Neural cell (in vitro differentiated cells): ENCODE results near the gene PGAP6.

Experiments used
- EP300 ChIP-seq: fragments of 450-650 bp; conservative IDR thresholded peaks from 2 replicates; pipeline ENCODE4 v1.6.1; 2014; ENCODE audit warnings: antibody characterized with exemption, mild to moderate bottlenecking, moderate library complexity; ENCODE audit not compliant: poor library complexity, severe bottlenecking
- EZH2 ChIP-seq: fragments of 200-600, 300-800 bp; shearing (Covaris generic), sonication (generic); IDR thresholded peaks from 2 replicates; pipeline ENCODE4 v1.6.1; 2014; ENCODE audit warnings: antibody characterized with exemption, low read length, borderline replicate concordance, mild to moderate bottlenecking; ENCODE audit not compliant: insufficient read depth, poor library complexity, severe bottlenecking
- POLR2AphosphoS5 ChIP-seq: IDR thresholded peaks from 2 replicates; pipeline ENCODE4 v1.6.1; 2012
- RAD21 ChIP-seq: fragments of 450-650 bp; conservative IDR thresholded peaks from 2 replicates; pipeline ENCODE4 v1.6.1; 2014; ENCODE audit warnings: antibody characterized with exemption, mild to moderate bottlenecking, moderate library complexity
- SMC3 ChIP-seq: fragments of 450-650 bp; conservative IDR thresholded peaks from 2 replicates; pipeline ENCODE4 v1.6.1; 2014; ENCODE audit warnings: antibody characterized with exemption, mild to moderate bottlenecking, moderate library complexity; ENCODE audit not compliant: poor library complexity
- TAF1 ChIP-seq: IDR thresholded peaks from 2 replicates; pipeline ENCODE4 v1.6.1; 2012; ENCODE audit warnings: low read depth
- TF ChIP-seq, protein P1 (sequence below): fragments of 450-650 bp; IDR thresholded peaks from 2 replicates; pipeline ENCODE4 v1.5.1; 2014; ENCODE audit warnings: antibody characterized with exemption, mild to moderate bottlenecking, moderate library complexity; ENCODE audit not compliant: poor library complexity, severe bottlenecking
- TF ChIP-seq, protein P2 (sequence below): IDR thresholded peaks from 2 replicates; pipeline ENCODE4 v1.6.1; 2012; ENCODE audit warnings: borderline replicate concordance

DNA sequence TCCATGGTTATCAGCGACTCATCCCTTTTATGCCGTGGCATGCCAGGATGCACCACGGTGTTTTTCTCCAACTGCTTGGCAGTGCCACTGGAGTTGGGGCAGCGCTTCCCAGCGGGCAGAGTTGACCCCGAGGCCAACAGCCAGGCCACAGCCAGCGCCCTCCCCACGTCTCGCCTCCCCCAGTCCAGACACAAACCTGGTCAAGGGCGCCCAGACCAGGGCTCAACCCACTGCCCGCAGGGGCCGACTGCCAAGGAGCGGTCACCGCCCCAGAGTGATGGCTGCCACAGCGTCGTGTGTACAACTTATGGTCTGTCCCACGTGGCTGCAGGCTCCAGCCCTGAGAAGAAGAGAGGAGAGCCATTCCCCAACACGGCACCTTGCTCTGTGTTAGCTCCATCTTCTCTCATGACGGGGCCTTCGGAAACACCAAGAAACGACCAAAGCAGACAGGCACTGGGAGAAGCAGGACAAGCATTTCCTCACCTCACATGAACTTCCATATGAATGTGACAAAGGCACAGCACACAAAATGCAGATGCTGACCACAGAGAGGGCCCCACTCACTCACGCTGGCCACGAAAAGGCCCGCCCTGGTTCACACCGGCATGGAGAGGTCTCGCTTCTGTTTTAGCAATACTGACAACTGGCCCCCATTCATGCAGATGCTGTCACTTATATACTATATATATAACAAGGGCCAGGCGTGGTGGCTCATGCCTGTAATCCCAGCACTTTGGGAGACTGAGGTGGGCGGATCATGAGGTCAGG, 56.2 kb downstream of the PGAP6 start:
- TF ChIP-seq, protein P1, sequence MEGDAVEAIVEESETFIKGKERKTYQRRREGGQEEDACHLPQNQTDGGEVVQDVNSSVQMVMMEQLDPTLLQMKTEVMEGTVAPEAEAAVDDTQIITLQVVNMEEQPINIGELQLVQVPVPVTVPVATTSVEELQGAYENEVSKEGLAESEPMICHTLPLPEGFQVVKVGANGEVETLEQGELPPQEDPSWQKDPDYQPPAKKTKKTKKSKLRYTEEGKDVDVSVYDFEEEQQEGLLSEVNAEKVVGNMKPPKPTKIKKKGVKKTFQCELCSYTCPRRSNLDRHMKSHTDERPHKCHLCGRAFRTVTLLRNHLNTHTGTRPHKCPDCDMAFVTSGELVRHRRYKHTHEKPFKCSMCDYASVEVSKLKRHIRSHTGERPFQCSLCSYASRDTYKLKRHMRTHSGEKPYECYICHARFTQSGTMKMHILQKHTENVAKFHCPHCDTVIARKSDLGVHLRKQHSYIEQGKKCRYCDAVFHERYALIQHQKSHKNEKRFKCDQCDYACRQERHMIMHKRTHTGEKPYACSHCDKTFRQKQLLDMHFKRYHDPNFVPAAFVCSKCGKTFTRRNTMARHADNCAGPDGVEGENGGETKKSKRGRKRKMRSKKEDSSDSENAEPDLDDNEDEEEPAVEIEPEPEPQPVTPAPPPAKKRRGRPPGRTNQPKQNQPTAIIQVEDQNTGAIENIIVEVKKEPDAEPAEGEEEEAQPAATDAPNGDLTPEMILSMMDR, result no peak
- TF ChIP-seq, protein P2, sequence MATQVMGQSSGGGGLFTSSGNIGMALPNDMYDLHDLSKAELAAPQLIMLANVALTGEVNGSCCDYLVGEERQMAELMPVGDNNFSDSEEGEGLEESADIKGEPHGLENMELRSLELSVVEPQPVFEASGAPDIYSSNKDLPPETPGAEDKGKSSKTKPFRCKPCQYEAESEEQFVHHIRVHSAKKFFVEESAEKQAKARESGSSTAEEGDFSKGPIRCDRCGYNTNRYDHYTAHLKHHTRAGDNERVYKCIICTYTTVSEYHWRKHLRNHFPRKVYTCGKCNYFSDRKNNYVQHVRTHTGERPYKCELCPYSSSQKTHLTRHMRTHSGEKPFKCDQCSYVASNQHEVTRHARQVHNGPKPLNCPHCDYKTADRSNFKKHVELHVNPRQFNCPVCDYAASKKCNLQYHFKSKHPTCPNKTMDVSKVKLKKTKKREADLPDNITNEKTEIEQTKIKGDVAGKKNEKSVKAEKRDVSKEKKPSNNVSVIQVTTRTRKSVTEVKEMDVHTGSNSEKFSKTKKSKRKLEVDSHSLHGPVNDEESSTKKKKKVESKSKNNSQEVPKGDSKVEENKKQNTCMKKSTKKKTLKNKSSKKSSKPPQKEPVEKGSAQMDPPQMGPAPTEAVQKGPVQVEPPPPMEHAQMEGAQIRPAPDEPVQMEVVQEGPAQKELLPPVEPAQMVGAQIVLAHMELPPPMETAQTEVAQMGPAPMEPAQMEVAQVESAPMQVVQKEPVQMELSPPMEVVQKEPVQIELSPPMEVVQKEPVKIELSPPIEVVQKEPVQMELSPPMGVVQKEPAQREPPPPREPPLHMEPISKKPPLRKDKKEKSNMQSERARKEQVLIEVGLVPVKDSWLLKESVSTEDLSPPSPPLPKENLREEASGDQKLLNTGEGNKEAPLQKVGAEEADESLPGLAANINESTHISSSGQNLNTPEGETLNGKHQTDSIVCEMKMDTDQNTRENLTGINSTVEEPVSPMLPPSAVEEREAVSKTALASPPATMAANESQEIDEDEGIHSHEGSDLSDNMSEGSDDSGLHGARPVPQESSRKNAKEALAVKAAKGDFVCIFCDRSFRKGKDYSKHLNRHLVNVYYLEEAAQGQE, result no peak
- TF ChIP-seq TAF1 (no peak), POLR2AphosphoS5 (no peak), SMC3 (no peak), EP300 (no peak), EZH2 (no peak), RAD21 (no peak)
